Nucleus accumbens (tissue), 56 donors: ENCODE results near the gene PRELID2.
"Not testable (repeated sequence)": the region's sequence is repeated elsewhere in the genome, so short reads cannot be mapped to it uniquely, and the experiment has no call there.

Experiments used
- DNase-seq, 56 donors: peaks; one replicate each; lab custom pipeline; 2025; lab: John Stamatoyannopoulos, UW

PRELID2 gene

DNA sequence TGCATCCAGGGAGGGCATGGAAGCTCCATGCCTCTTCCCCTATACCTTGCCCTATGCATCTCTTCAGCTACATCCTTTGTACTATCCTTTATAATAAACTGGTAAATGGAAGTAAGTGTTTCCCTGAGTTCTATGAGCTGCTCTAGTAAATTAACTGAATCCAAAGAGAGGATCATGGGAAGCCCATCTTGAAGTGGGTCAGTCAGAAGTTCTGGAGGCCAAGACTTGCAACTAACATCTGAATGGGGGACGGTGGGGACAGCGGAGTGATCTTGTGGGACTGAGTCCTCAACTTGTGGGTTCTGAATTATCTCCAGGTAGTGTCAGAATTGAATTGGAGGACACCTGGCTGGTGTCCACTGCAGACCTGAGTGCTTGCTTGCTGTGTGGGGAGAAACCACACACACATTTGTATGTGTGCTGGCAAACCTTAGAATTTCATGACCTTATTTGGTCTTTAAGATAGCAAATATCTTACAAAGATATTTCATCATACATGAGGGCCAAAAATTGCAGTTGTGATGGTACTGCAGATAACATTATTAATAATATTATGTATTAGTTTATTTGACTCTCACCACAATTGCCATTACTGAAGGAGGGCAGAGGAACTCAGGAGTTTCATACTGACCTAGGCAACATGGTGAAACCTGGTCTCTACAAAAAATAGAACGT, 5.5 kb upstream of the PRELID2 start:
- DNase-seq: no peak

GRCh38 chr5:145838276-145838675, 3.1 kb upstream of the PRELID2 start:
- no peak for DNase-seq

DNA sequence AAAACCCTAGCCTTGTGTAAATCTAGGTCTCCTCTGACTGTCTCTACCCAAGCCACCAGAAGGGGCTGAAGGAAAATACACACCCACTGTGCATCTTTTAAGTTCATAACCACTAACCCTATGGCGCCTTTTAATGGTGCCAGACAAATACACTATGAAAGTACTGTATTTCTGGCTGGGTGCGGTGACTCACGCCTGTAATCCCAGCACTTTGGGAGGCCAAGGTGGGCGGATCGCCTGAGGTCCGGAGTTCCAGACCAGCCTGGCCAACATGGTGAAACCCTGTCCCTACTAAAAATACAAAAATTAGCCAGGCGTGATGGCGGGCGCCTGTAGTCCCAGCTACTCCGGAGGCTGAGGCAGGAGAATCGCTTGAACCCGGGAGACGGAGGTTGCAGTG, 1.1 kb upstream of the PRELID2 start:
- DNase-seq: not testable (repeated sequence)

DNA sequence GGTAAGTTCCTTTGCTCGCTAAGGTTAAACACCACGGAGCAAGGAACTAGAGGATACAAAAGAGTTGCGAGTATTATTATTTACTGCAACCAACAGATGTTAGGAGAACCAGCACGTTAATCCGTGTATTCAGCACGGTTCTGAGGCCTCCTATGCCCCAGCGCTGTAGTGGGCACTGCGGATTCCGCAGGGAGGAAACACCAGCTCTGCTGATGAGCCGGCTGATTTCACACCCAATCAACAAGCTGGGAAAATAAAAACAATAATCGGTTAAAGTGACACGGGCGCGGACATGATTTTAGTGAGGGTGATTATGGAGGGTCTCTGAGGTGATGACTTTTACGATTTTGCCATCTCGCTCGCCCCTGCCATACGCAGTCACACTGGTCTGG, 702 bp upstream of the PRELID2 start:
- DNase-seq: peak in 1 of 56 donors; percentile 24

GRCh38 chr5:145834554-145834916, 607 bp downstream of the PRELID2 start:
- DNase-seq: no peak

GRCh38 chr5:145833631-145834200, 1.4 kb downstream of the PRELID2 start:
- DNase-seq: no peak

DNA sequence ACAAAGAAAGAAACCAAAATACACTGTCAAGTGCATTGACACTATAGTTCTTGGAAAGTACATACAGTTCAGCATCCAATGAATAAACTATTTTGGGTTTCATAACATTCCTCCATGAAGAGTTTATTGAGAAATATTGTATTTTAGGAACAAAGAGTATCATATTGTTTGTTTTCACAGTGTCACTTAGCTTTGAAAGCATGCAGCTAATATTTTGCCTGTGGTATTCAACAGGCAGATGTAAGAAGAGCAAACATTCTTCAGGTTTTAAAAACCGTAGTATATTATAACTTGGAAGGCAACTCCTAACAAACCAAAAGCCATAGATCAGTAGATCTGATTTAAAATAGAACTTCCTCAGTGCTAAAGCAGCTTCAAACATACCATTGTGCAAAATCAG, 4.5 kb downstream of the PRELID2 start:
- DNase-seq: no peak

DNA sequence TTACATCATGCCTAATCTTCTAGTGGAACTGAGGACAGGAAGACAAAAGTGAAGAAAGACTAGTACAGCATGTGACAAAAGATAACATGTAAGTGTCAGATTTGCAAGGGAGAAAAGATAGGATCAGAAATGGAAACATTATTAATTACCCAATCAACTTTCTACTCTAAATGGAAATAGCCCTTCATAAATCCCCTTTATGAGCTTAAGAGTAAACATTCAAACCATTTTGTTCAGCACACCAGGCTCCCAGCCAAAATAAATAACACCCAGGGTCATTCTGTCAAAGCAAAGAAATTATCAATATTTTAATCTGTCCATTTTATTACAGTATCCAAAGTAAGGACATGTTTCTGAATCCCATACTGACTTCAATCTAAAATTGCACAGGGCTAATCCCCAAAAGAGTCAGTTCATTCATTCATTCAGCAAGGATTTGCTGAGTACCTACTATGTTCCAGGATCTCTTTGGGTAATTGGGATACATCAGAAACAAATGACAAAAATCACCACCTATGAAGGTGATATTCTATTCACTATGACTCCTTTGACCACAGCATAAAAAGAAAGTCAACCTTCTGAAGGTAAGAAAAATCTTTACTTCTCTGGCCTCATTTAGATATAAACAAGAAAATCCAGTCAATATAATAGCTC, 5.3 kb downstream of the PRELID2 start:
- no peak for DNase-seq

DNA sequence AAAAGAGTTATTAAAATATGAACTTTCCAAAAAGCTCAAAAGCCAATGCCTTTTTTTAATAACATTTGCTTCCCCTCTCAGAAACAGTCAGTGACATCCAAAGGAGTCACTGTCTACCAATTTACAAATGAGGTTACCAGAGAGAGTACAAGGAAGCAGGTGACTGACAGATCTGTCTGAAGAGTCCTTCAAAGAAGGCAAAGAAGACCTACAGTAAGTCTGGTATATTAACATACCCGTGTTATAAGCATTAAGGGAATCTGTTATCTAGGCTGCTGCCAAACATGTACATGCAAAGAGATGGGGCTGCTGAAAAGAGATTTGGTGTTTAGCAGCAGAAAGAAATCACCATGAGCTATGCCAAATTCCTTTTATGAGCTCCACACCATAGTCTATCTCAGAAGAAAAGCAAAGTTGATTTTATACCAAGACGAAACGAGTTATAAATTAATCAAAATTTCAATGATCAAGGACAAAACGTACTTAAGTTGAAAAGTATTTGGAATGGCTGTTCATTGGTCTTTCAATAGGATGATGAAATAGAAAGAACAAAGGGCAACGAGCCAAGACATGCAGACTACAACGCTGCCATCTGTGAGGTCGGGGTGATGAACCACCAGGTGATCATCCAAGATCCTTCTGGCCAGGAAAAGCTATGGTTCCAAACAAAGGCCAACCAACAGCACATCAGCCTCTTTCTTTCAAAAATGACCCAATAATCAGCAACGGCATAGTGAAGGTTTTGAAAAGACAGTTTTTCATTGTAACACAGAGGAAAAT, 8.1 kb downstream of the PRELID2 start:
- DNase-seq: no peak

- DNase-seq: no peak
These were observed 9.4 kb downstream of the PRELID2 start for GRCh38 chr5:145825751-145826180.

DNA sequence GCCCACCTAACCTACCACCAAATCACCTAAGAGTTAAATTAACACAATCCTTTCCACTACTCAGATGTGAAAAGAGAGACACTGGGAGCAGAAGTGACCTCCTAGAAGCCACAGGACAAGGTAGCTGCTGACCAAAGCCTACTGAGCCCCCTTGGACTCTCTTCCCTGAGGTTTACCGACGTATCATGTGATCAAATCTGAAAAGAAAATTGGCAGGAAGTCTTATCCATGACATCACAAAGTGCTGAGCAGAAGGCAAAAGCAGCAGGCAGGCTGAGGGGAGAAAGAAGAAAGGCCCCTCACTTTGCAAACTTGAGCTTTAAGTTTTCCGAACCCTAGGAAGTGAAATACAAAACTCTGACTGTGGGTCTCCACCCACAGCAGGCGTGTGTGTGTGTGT, 11.1 kb downstream of the PRELID2 start:
- DNase-seq: no peak

DNA sequence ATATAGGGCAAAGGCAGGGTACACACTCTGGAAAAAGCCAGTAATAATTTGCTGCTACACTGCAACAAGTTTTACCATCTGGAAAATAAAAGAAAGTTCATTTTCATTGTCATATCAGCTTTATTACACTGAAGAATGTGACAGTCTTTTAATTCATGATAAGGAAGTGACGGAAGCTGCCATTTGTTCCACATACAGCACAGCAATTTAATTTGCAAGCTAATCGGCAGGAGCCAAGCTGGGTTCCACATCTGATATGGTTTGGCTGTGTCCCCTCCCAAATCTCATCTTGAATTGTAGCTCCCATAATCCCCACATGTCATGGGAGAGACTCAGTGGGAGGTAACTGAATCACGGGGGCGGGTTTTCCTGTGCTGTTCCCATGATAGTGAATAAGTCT, 16.5 kb downstream of the PRELID2 start:
- no peak for DNase-seq

DNA sequence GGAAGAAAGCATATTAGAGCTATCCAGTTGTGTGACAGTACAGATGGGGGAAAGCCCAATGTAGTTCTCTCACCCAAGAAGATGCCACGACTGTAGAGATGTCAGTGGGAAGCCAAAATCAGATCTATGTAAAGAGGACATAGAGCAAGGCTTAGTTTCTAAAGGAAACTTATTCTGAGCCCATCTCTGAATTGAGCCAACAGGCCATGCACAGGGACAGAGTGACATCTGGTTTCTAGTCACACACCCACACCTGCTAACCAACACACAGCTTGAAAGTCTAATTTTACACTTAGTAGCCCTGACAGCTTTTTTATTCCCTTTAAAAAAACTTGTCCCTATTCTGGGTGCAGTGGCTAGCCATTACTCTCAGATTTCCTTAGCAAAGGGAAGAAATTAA, 22.3 kb downstream of the PRELID2 start:
- no peak for DNase-seq

GRCh38 chr5:145811834-145812625, 23.1 kb downstream of the PRELID2 start:
- DNase-seq: peak in 17 of 56 donors; percentile 1 to 26 (median 6)

- DNase-seq: no peak
These were observed 28.2 kb downstream of the PRELID2 start for GRCh38 chr5:145806923-145807322.

DNA sequence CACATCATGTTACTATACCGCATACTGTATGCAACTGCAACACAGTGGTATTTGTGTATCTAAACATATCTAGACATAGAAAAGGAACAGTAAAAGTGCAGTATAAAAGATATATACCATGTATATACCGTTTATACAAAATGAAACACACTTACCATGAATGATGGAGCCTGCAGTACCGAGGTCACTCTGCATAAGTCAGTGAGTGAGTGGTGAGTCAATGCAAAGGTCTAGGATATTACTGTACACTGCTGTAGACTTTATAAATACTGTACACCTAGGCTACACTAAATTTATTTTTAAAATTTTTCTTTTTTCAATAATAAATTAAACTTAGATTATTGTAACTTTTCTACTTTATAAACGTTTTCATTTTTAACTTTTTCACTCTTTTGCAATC, 29.3 kb downstream of the PRELID2 start:
- no peak for DNase-seq

- DNase-seq: no peak
These were observed 30.4 kb downstream of the PRELID2 start for GRCh38 chr5:145804701-145805100.

DNA sequence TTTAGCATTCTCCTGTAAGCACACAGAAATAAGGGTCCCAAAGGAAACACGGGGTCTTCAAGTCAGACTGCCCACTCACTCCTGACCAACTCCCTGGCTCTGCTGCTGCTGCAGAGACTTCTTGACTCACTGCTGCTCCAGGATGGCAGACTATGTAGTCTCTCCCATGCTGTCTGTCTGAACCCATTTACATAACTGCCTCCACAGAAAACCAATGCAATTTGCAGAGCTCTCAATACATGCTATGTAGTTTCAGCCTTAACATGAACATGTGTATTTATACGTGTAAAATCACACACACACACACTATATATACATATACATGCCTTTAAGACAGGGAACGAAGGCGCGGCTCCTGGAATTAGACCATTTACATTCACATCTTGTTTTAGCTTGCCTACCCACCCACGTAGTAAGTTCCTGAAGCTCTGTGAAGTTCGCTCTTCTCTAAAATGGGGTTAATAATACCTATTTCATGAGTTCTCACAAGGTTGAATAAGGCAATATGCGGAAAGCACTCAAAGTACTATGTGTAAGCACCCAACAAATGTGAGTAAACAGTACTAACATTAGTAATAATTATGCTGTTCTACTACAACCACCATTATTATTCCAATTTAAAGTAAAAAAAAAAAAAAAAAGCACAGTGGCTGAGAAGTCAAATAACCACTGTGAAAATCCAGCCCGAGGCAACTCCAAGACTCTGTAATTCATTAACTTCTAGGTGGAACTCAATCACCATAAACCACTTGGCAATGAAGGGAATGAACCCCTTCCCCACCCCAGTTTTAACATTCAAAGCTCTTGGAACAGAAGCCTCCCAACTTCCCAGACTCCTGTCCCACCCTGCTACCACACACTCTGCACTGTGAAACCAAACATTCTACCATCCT, 31.8 kb downstream of the PRELID2 start:
- DNase-seq: no peak

DNA sequence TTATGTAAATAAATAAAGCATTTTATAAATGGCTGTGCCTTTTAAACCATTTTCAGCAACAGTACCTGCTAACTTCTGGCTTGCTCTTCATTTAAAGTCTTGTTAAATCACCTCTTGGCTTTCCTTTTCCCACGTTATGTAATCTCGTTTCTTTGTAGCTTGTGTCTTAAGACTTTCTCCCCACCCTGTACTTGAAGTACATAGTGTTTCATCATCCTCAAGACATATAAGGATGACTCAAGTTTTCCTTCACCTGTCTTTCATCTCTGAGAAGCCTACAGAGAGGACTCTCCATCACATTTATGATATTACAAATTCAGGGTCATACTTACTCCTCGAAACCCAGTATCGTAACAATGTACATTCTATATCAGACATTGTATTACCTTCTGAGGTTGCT, 33.9 kb downstream of the PRELID2 start:
- no peak for DNase-seq

- DNase-seq: no peak
These were observed 35.0 kb downstream of the PRELID2 start for GRCh38 chr5:145800181-145800580.
